Measurements from ENCODE around the gene CRELD1.

GRCh38 chr3:9902372-9903237 lies 31.0 kb upstream of the CRELD1 start, which contains the start of gene IL17RE:
- no peak for TF ChIP-seq CTCF (IDR thresholded peaks at IDR 0.05)
- TF ChIP-seq POLR2A (IDR thresholded peaks at IDR 0.05): peak in 1 of 4 donors; percentile 66
- no peak for TF ChIP-seq EP300 (IDR thresholded peaks at IDR 0.05)
- TF ChIP-seq POLR2AphosphoS5 (IDR thresholded peaks at IDR 0.05): peak in 1 of 2 donors; percentile 27
